Body of pancreas (tissue), 4 donors: ENCODE data around the gene NUP93. TPM values are rescaled to one million over a fixed set of nuclear protein-coding genes. Genes with fewer than 3 reads are reported as not detected.

Experiments used
- ATAC-seq: fragments of 150-250 bp; one replicate; pipeline ENCODE4 v1.9.1; 2016
- DNase-seq, 4 donors: peaks; one replicate each; pipeline ENCODE4 v3.0.0-alpha.2; 2019
- H3K27ac ChIP-seq, 4 donors: fragments of 200-600 bp; sonication (generic); 1 replicate in 3 of 4; 2 replicates in 1 of 4; pipeline versions ENCODE4 v1.5.1 to v1.6.1; 2016 to 2019; ENCODE audit warnings: mild to moderate bottlenecking in 1 of 4, mixed read lengths in 1 of 4, moderate library complexity in 1 of 4
- H3K27me3 ChIP-seq, 2 donors: fragments of 200-600 bp; sonication (generic); one replicate each; pipeline ENCODE4 v1.6.0; 2016; ENCODE audit warnings: mild to moderate bottlenecking in 1 of 2
- H3K36me3 ChIP-seq, 2 donors: fragments of 200-600 bp; sonication (generic); replicated peaks in 1 of 2; 2 replicates each; pipeline ENCODE4 v1.5.1; 2016; ENCODE audit warnings: low read depth in 2 of 2; ENCODE audit not compliant: insufficient read depth in 1 of 2
- H3K4me1 ChIP-seq: fragments of 200-600 bp; sonication (generic); one replicate; pipeline ENCODE4 v1.6.0; 2016
- H3K4me3 ChIP-seq, 2 donors: fragments of 200-600 bp; sonication (generic); 1 replicate in 1 of 2; 2 replicates in 1 of 2; pipeline ENCODE4 v1.5.1; 2016 to 2019
- H3K9me3 ChIP-seq, 3 donors: fragments of 200-600 bp; sonication (generic); 1 replicate in 2 of 3; 2 replicates in 1 of 3; pipeline ENCODE4 v1.5.1; 2016
- CTCF ChIP-seq, 7 experiments: fragments of 450-650 bp in 4 of 7; fragments of 200-600 bp in 3 of 7; sonication (generic) in 3 of 7; IDR thresholded peaks; one replicate each; pipeline ENCODE4 v1.5.1; 2016 to 2019; ENCODE audit warnings: antibody characterized with exemption in 7 of 7
- POLR2A ChIP-seq, 3 donors: fragments of 450-650 bp; IDR thresholded peaks; one replicate each; pipeline ENCODE4 v1.6.1; 2016; ENCODE audit warnings: antibody characterized with exemption in 3 of 3, mild to moderate bottlenecking in 2 of 3
- WGBS, 2 donors: methylation state at CpG; one replicate each; pipeline ENCODE4 v1.1.5; 2017; 5-methylcytosine and 5-hydroxymethylcytosine counted together
- intact Hi-C: fragments of 100-400 bp; cut with DNase I; formaldehyde crosslinking; loops from one replicate; pipeline ENCODE4 v1.15.1; 2023
- microRNA counts, 2 donors: library from miRNA; unstranded; fragments of <30 nt; microRNA quantifications; one replicate each; lab custom pipeline; 2017
- microRNA-seq, 2 donors: library from miRNA; unstranded; fragments of <30 nt; microRNA quantifications; one replicate each; pipeline ENCODE4, GENCODE V29; 2016; ENCODE audit warnings: borderline number of aligned reads in 2 of 2, borderline replicate concordance in 2 of 2
- small RNA-seq: library from RNA; depleted of rRNA; stranded (forward); fragments of <200 nt; gene quantifications from one replicate; pipeline ENCODE3, GENCODE V24; 2016
- total RNA-seq, 2 donors: library from RNA; depleted of rRNA; stranded (reverse); fragments of >200 nt; gene quantifications; one replicate each; pipeline ENCODE4 v1.1.0, GENCODE V29; 2016

NUP93 gene
- total RNA-seq, 2 donors from 2014 or later, result 12.2 to 19.1 TPM

- no peaks in the 10 kb centered on the region for H3K9me3 ChIP-seq
- ATAC-seq (peak; percentile 94), DNase-seq (peak; percentile 61 to 83 (median 74))
- no peak overlapping the region for H3K4me3 ChIP-seq
- intact Hi-C loops, result no loop called here
- H3K27me3 ChIP-seq, result no peaks in the 10 kb centered on the region
- no peaks in the 10 kb centered on the region for H3K36me3 ChIP-seq
- TF ChIP-seq POLR2A (IDR thresholded peaks at IDR 0.05), result peak in 2 of 3 donors; percentile 40 to 53
- TF ChIP-seq CTCF (IDR thresholded peaks at IDR 0.05), result no peak
- 34 to 40% methylated on average over 8 of the region's 8 CpGs for WGBS, 2 donors
- peak overlapping the region; percentile 69 to 87 (median 81) for H3K27ac ChIP-seq
- peaks cover 31% of the 10 kb centered on the region for H3K4me1 ChIP-seq
Measured at GRCh38 chr16:56897026-56897799, 167.3 kb downstream of the NUP93 start.

- 85 to 92% methylated on average over 8 of the region's 8 CpGs for whole genome bisulfite sequencing, 2 donors
- Histone ChIP-seq H3K36me3 (no peaks in the 10 kb centered on the region), H3K4me1 (peaks cover 31% of the 10 kb centered on the region), H3K4me3 (no peak overlapping the region), H3K9me3 (no peaks in the 10 kb centered on the region), H3K27ac (no peak overlapping the region), H3K27me3 (no peaks in the 10 kb centered on the region)
- intact Hi-C loops, result no loop called here
- ATAC-seq (no peak), DNase-seq (no peak)
- TF ChIP-seq CTCF (IDR thresholded peaks at IDR 0.05), result no peak
- TF ChIP-seq POLR2A (IDR thresholded peaks at IDR 0.05), result no peak
Measured at GRCh38 chr16:56898847-56899246, 168.9 kb downstream of the NUP93 start.

MicroRNAs within 50 kb of the gene (microRNA counts, 767-probe panel; counts per million panel counts)
- microRNA hsa-miR-138-5p (lab: Ali Mortazavi, UCI), result 0 to 736 counts per million in 2 donors

Small RNAs within 50 kb of the gene (microRNA-seq; reads per million reads assigned to microRNA genes)
- 0.47 to 1.8 reads per million in 2 donors for gene MIR138-2

Small RNAs within 50 kb of the gene (small RNA-seq; reads per million reads assigned to genes)
- not detected for gene MIR138-2

Other genes with a start within 250 kb of the NUP93 start
- 10 to 100 TPM; 14.3 to 19.1 TPM for gene BBS2, start 210.1 kb upstream of the NUP93 start, total RNA-seq
- gene MT4, start 165.1 kb upstream of the NUP93 start, total RNA-seq, result not detected
- not detected for gene MT3, start 140.6 kb upstream of the NUP93 start, total RNA-seq
- gene MT2A, start 121.5 kb upstream of the NUP93 start, total RNA-seq, result 100 to 1,000 TPM in 1 of 2 donors, 10 to 100 TPM in 1; 20.0 to 211 TPM
- gene MT1E, start 104.3 kb upstream of the NUP93 start, total RNA-seq, result 100 to 1,000 TPM in 1 of 2 donors, 10 to 100 TPM in 1; 99.9 to 679 TPM
- gene MT1M, start 97.5 kb upstream of the NUP93 start, total RNA-seq, result 100 to 1,000 TPM in 1 of 2 donors, 1 to 10 TPM in 1; 9.6 to 112 TPM
- gene MT1A, start 91.5 kb upstream of the NUP93 start, total RNA-seq, result 100 to 1,000 TPM in 1 of 2 donors, not detected in 1; 268 TPM
- not detected for gene MT1B, start 78.2 kb upstream of the NUP93 start, total RNA-seq
- gene MT1F, start 72.2 kb upstream of the NUP93 start, total RNA-seq, result 10 to 100 TPM; 27.5 to 92.0 TPM
- 100 to 1,000 TPM in 1 of 2 donors, 10 to 100 TPM in 1; 95.2 to 413 TPM for gene MT1G, start 62.1 kb upstream of the NUP93 start, total RNA-seq
- gene MT1H, start 60.3 kb upstream of the NUP93 start, total RNA-seq, result 1 to 10 TPM; 4.9 to 8.8 TPM
- gene MT1X, start 47.7 kb upstream of the NUP93 start, total RNA-seq, result 1,000 to 10,000 TPM in 1 of 2 donors, 100 to 1,000 TPM in 1; 430 to 1,140 TPM
- not detected for gene SLC12A3, start 135.1 kb downstream of the NUP93 start, total RNA-seq
- gene HERPUD1, start 202.0 kb downstream of the NUP93 start, total RNA-seq, result 100 to 1,000 TPM; 211 to 293 TPM
- under 1 TPM in 1 of 2 donors, not detected in 1; 0.66 TPM for gene CETP, start 231.8 kb downstream of the NUP93 start, total RNA-seq